ENCODE data around the gene LINS1.

The LINS1 gene

GRCh38 chr15:100602064-100602822, at the start of gene LINS1, which contains the start of gene ASB7:
Gene LINS1 (minus strand): TSS chr15:100602184. CDS start chr15:100580842, 21,342 bp downstream.
Gene ASB7 (plus strand): TSS chr15:100602589. CDS start chr15:100612217, 9,628 bp downstream.
- peak; percentile 100 for DNase-seq

- DNase-seq, result no peak
These were observed 49.3 kb upstream of the LINS1 start for GRCh38 chr15:100651253-100651652.

- no peak for DNase-seq
These were observed 48.7 kb upstream of the LINS1 start for GRCh38 chr15:100650685-100651084.

GRCh38 chr15:100648951-100649350, 47.0 kb upstream of the LINS1 start:
- no peak for DNase-seq

- no peak for DNase-seq
These were observed 43.7 kb upstream of the LINS1 start for GRCh38 chr15:100645671-100646070.

- DNase-seq, result no peak
These were observed 41.0 kb upstream of the LINS1 start for GRCh38 chr15:100642950-100643338.

GRCh38 chr15:100642213-100642949, 40.4 kb upstream of the LINS1 start:
- DNase-seq, result no peak

GRCh38 chr15:100638177-100638730, 36.3 kb upstream of the LINS1 start:
- DNase-seq, result no peak

- DNase-seq, result no peak
These were observed 33.6 kb upstream of the LINS1 start for GRCh38 chr15:100635406-100636071.

- no peak for DNase-seq
These were observed 31.7 kb upstream of the LINS1 start for GRCh38 chr15:100633763-100634075.

- DNase-seq, result no peak
These were observed 29.8 kb upstream of the LINS1 start for GRCh38 chr15:100631831-100632230.

- no peak for DNase-seq
These were observed 26.8 kb upstream of the LINS1 start for GRCh38 chr15:100628746-100629145.

GRCh38 chr15:100627789-100628395, 25.9 kb upstream of the LINS1 start:
- DNase-seq, result peak; percentile 47 to 72

- DNase-seq, result no peak
These were observed 21.3 kb upstream of the LINS1 start for GRCh38 chr15:100623301-100623700.

GRCh38 chr15:100616700-100617099, 14.7 kb upstream of the LINS1 start:
- no peak for DNase-seq

GRCh38 chr15:100615801-100616200, 13.8 kb upstream of the LINS1 start:
- no peak for DNase-seq

GRCh38 chr15:100614918-100615317, 12.9 kb upstream of the LINS1 start:
- no peak for DNase-seq

GRCh38 chr15:100614336-100614735, 12.4 kb upstream of the LINS1 start:
- DNase-seq, result no peak

GRCh38 chr15:100613208-100613607, 11.2 kb upstream of the LINS1 start:
- DNase-seq, result no peak

- DNase-seq, result no peak
These were observed 10.6 kb upstream of the LINS1 start for GRCh38 chr15:100612539-100612938.

- peak; percentile 20 to 23 for DNase-seq
These were observed 924 bp upstream of the LINS1 start for GRCh38 chr15:100602823-100603393.

GRCh38 chr15:100601617-100602063, 344 bp downstream of the LINS1 start:
- DNase-seq, result no peak

GRCh38 chr15:100601163-100601562, 821 bp downstream of the LINS1 start:
- DNase-seq, result peak; percentile 40 to 60
